Measurements from ENCODE around the gene ITPR1.

ITPR1 gene

DNA sequence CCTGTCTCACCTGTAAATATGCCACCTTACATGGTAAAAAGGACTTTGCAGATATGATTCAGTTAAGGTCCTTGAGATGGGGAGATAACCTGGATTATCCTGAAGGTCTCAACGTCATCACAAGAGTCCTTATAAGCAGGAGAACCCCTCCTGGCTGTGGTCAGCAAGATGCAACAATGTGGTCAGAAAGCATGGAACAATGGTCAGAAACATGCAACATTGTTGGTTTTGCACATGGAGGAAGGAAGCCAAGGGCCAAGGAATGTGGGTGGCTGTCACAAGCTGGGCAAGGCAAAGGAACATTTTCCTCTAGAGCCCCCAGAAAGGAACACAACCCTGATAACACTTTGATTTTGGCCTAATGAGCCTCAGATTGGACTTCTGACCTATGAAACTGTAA lies 16.7 kb upstream of the ITPR1 start:
- in situ Hi-C loops (cut with HindIII; ENCODE audit: low sequenced_read_pairs) = no loop called here
- H3K4me3 ChIP-seq (ENCODE audit: low read depth, low read length) = no peak overlapping the region
- TF ChIP-seq, protein P1, sequence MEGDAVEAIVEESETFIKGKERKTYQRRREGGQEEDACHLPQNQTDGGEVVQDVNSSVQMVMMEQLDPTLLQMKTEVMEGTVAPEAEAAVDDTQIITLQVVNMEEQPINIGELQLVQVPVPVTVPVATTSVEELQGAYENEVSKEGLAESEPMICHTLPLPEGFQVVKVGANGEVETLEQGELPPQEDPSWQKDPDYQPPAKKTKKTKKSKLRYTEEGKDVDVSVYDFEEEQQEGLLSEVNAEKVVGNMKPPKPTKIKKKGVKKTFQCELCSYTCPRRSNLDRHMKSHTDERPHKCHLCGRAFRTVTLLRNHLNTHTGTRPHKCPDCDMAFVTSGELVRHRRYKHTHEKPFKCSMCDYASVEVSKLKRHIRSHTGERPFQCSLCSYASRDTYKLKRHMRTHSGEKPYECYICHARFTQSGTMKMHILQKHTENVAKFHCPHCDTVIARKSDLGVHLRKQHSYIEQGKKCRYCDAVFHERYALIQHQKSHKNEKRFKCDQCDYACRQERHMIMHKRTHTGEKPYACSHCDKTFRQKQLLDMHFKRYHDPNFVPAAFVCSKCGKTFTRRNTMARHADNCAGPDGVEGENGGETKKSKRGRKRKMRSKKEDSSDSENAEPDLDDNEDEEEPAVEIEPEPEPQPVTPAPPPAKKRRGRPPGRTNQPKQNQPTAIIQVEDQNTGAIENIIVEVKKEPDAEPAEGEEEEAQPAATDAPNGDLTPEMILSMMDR (IDR thresholded peaks at IDR 0.05; ENCODE audit: low read depth, low read length) = no peak
- peak; percentile 15 for DNase-seq (ENCODE audit: low read depth, low spot score)

DNA sequence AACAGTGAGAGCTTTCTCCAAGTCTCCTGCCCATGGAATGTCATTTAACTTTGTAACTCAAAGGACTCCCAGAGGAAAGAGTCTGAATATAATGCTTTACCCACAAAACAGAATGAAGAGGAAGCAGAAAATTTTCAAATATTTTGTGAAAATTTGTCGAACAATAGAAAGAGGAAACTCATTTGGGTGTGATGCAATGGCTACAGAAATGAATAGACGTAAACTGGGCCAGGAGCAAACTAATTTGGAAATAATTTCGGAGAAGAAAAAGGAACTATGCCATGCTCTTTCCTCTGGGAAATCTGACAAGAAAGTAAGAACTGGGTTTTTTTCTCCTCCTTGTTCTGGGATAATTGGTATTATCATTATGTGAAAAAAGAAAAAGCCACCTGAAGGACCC lies 14.9 kb upstream of the ITPR1 start:
- no peak for DNase-seq (ENCODE audit: low read depth, low spot score)
- TF ChIP-seq, protein P1 (IDR thresholded peaks at IDR 0.05; ENCODE audit: low read depth, low read length) = no peak
- H3K4me3 ChIP-seq (ENCODE audit: low read depth, low read length) = no peak overlapping the region
- in situ Hi-C loops (cut with HindIII; ENCODE audit: low sequenced_read_pairs) = no loop called here

DNA sequence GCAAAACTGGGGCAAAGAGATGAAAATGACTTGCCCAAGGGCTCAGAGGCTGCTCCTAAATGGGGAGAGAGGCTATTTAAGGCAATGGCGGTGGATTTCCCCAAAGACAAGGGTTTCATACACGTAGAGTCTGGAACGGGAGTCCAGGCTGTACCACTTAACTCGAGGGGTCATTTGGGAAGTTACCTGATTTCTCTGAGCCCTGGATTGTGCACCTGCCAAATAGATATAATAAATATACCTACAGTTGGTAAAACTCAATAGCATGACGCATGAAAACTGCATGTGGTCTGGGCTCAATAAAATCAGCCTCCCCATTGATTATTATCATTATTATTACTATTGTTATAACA lies 1.3 kb upstream of the ITPR1 start:
- peak overlapping the region; percentile 82 for H3K4me3 ChIP-seq (ENCODE audit: low read depth, low read length)
- TF ChIP-seq, protein P1 (IDR thresholded peaks at IDR 0.05; ENCODE audit: low read depth, low read length) = no peak
- in situ Hi-C loops (cut with HindIII; ENCODE audit: low sequenced_read_pairs) = no loop called here
- no peak for DNase-seq (ENCODE audit: low read depth, low spot score)

GRCh38 chr3:4492208-4493013 lies 737 bp upstream of the ITPR1 start:
- peak; percentile 63 for DNase-seq (ENCODE audit: low read depth, low spot score)
- H3K4me3 ChIP-seq (ENCODE audit: low read depth, low read length) = peak overlapping the region; percentile 82
- in situ Hi-C loops (cut with HindIII; ENCODE audit: low sequenced_read_pairs) = no loop called here
- TF ChIP-seq, protein P1 (IDR thresholded peaks at IDR 0.05; ENCODE audit: low read depth, low read length) = no peak

DNA sequence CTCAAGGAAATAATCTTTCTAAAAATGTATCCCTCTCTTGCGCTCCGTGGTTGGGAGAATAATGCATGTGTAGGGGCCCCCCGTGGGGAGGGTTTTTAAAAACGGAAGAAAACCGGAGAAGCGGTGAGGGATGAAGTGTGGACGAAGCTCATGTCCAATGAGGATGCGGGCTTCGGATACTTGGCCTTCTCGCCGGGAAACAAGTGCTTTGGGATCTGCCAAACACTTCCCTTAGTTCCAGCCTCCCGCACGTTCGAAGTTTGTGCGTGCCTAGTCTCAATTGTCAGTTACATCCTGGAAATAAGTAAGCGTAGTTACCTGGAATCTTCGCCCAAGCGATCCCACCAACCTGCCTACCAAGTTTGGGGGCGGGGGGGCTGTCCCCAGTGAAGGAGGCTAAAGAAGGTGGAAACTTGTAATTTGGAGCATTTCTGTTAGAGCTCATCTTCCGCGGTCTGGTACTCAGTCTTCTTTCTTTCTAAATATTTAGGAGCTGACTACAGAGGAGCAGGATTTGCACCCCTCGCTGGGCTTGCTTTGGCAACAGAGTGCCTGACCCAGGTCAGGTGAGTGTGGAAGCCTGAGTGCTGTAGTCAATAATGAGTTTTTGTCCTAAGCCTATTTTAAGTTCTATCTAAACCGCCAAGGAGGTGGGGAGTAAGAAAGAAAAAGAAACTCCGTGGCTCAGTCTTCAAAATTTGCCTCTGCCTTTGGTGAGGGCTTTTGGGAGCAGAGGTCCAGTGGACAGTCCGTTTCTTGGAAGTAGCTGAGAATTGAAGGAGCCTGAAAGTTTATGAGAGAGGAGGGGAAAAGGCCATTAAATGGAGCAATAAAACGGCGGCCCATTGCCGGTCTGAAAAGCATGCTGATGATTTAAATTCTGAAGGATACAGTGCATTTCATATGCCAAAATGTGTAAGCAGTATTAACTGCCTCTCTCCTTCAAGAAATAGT lies 1.1 kb downstream of the ITPR1 start:
- in situ Hi-C loops (cut with HindIII; ENCODE audit: low sequenced_read_pairs) = no loop called here
- DNase-seq (ENCODE audit: low read depth, low spot score) = peak; percentile 22
- TF ChIP-seq, protein P1 (IDR thresholded peaks at IDR 0.05; ENCODE audit: low read depth, low read length) = no peak
- peak overlapping the region; percentile 82 for H3K4me3 ChIP-seq (ENCODE audit: low read depth, low read length)

DNA sequence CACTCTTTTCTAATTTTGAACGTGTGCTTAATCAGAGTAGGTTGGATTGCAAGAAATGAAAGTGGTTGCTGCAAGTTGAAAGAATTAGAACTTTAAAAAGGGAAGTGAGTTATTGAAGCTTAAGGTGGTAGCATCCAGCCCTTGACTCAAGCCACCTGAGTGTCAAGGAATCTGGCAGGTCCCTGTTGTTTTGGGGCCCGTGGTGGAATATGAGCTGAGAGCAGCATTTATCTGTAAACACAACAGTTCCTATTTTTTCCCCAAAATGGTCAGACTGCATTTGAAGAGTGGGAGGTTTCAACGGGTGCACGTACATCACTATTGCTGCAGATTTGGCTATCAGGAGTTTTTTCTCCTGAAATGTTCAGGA lies 1.7 kb downstream of the ITPR1 start:
- TF ChIP-seq, protein P1 (IDR thresholded peaks at IDR 0.05; ENCODE audit: low read depth, low read length) = no peak
- no peak overlapping the region for H3K4me3 ChIP-seq (ENCODE audit: low read depth, low read length)
- no peak for DNase-seq (ENCODE audit: low read depth, low spot score)
- in situ Hi-C loops (cut with HindIII; ENCODE audit: low sequenced_read_pairs) = no loop called here
